Measurements from ENCODE around the gene CHRNB1.

DNA sequence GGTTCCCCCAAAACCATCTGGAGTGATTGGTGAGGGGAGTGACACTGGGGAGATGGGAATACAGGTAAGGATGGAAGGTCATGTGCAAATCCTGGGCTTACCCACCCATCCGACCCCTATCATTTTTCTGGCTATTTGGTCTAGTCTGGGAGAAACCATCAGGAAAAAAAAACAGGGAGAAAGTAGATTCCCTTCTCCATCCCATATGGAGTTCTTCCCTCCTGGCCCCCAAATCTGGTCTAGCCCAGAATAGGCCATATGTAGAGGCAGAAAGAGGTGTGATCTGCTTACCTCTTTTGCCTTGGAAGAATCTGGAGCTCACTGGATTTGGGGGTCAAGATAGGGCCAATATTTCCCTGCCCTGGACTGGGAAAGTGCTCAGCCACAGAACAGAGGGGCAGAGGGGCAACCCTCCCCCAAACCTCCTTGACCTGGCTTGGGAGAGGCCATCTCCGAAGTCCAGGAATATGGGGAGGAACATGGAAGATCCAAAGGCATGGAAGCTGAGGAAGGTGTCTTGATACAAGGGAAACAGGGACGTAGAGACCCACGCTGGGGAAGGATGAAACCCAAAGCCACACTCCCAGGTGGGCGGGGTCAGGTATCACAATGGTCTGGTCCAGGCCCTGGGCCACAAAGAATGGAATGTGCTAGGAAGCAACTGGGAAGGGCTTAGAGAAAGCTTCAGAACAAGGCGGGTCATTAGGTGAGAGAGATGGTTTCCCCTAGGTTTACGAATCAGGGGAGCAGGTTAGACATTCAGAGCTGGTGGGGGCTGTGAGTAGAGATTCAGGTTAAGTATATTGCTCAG, 16.2 kb downstream of the CHRNB1 start:
- TF ChIP-seq, protein P1, sequence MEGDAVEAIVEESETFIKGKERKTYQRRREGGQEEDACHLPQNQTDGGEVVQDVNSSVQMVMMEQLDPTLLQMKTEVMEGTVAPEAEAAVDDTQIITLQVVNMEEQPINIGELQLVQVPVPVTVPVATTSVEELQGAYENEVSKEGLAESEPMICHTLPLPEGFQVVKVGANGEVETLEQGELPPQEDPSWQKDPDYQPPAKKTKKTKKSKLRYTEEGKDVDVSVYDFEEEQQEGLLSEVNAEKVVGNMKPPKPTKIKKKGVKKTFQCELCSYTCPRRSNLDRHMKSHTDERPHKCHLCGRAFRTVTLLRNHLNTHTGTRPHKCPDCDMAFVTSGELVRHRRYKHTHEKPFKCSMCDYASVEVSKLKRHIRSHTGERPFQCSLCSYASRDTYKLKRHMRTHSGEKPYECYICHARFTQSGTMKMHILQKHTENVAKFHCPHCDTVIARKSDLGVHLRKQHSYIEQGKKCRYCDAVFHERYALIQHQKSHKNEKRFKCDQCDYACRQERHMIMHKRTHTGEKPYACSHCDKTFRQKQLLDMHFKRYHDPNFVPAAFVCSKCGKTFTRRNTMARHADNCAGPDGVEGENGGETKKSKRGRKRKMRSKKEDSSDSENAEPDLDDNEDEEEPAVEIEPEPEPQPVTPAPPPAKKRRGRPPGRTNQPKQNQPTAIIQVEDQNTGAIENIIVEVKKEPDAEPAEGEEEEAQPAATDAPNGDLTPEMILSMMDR (IDR thresholded peaks at IDR 0.05): no peak
- no peak for TF ChIP-seq POLR2A (IDR thresholded peaks at IDR 0.05)

Data from body of pancreas (tissue), 4 donors.